HUES6 (cell line): Measurements from ENCODE around the gene CUBN.

ENCODE experiments used
- H3K27ac ChIP-seq: 2 replicates; pipeline ENCODE4 v1.7.0; 2013; ENCODE audit warnings: low read depth, mild to moderate bottlenecking, low read length, inconsistent platforms
- H3K27me3 ChIP-seq: 2 replicates; pipeline ENCODE4 v1.6.1; 2013; ENCODE audit warnings: low read length; ENCODE audit not compliant: control insufficient read depth, insufficient read depth
- H3K36me3 ChIP-seq: 2 replicates; pipeline ENCODE4 v1.6.1; 2013; ENCODE audit warnings: low read length; ENCODE audit not compliant: control insufficient read depth, insufficient read depth
- H3K4me1 ChIP-seq: 2 replicates; pipeline ENCODE4 v1.6.1; 2013; ENCODE audit warnings: low read length; ENCODE audit not compliant: control insufficient read depth, insufficient read depth
- H3K4me3 ChIP-seq: 2 replicates; pipeline ENCODE4 v1.5.1; 2013; ENCODE audit warnings: low read depth, low read length
- H3K9ac ChIP-seq: one replicate; pipeline ENCODE4 v1.6.1; 2013; ENCODE audit warnings: mild to moderate bottlenecking, low read length
- H3K9me3 ChIP-seq: 2 replicates; pipeline ENCODE4 v1.6.1; 2013; ENCODE audit warnings: low read depth, low read length; ENCODE audit not compliant: control insufficient read depth, insufficient read depth

CUBN gene

GRCh38 chr10:17060289-17060688 is 69.3 kb downstream of the CUBN start:
- Histone ChIP-seq H3K27me3 (no peaks in the 10 kb centered on the region), H3K4me1 (peaks cover 18% of the 10 kb centered on the region; the same call in 1 of the 2 replicates), H3K36me3 (no peaks in the 10 kb centered on the region), H3K9ac (no peak overlapping the region), H3K4me3 (no peak overlapping the region), H3K27ac (no peak overlapping the region), H3K9me3 (no peaks in the 10 kb centered on the region)

- H3K9me3 ChIP-seq = no peaks in the 10 kb centered on the region
- no peak overlapping the region for H3K9ac ChIP-seq
- peaks cover 14% of the 10 kb centered on the region; the same call in 1 of the 2 replicates for H3K4me1 ChIP-seq
Measured at GRCh38 chr10:17059197-17059688, 70.4 kb downstream of the CUBN start.

GRCh38 chr10:17058093-17058492 is 71.5 kb downstream of the CUBN start:
- H3K27me3 ChIP-seq = no peaks in the 10 kb centered on the region
- H3K4me3 ChIP-seq = no peak overlapping the region
- H3K4me1 ChIP-seq = peaks cover 7% of the 10 kb centered on the region; the same call in 1 of the 2 replicates
- H3K9me3 ChIP-seq = no peaks in the 10 kb centered on the region
- H3K36me3 ChIP-seq = no peaks in the 10 kb centered on the region
- no peak overlapping the region for H3K27ac ChIP-seq
- no peak overlapping the region for H3K9ac ChIP-seq

More at GRCh38 chr10:17059197-17059688, 70.4 kb downstream of the CUBN start:
- no peaks in the 10 kb centered on the region for H3K27me3 ChIP-seq
- no peak overlapping the region for H3K4me3 ChIP-seq
- H3K27ac ChIP-seq = no peak overlapping the region
- no peaks in the 10 kb centered on the region for H3K36me3 ChIP-seq

DNA sequence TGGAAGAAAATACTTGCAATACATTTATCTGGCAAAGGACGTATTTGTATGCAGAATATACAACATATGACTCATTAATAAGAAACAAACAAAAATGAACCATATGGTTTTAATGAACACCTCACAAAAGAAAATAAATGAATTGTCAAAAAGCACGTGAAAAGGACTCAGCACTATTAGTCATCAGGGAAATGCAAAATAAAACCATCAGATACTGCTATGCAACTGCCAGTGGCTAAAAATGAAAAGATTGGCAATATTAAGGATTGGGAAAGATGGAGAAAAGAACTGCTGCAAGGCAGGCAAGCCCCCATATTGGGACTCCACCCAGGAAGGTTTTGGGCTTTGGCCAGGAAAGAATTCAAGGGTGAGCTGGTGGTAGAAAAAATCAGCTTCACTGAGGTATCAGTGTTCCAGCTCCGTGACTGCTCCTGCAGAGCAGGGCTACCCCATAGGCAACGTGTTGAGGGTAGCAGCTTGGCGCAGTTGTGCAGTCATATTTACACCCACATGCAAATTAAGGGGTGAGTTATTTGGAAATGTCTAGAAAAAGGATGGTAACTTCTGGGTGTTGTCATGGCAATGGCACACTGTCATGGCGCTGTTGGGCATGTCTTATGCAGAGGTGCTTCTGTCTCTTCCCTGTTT is 72.7 kb downstream of the CUBN start:
- Histone ChIP-seq H3K9ac (no peak overlapping the region), H3K4me3 (no peak overlapping the region), H3K27me3 (no peaks in the 10 kb centered on the region), H3K27ac (no peak overlapping the region), H3K36me3 (no peaks in the 10 kb centered on the region), H3K9me3 (peaks cover under 1% of the 10 kb centered on the region), H3K4me1 (no peaks in the 10 kb centered on the region; the same call in 1 of the 2 replicates)

- no peaks in the 10 kb centered on the region for H3K36me3 ChIP-seq
- no peak overlapping the region for H3K4me3 ChIP-seq
- H3K27me3 ChIP-seq = no peaks in the 10 kb centered on the region
- no peak overlapping the region for H3K9ac ChIP-seq
- H3K9me3 ChIP-seq = peaks cover 3% of the 10 kb centered on the region
- no peaks in the 10 kb centered on the region for H3K4me1 ChIP-seq
- no peak overlapping the region for H3K27ac ChIP-seq
Measured at GRCh38 chr10:17053513-17053912, 76.1 kb downstream of the CUBN start.

GRCh38 chr10:17053061-17053460 is 76.5 kb downstream of the CUBN start:
- Histone ChIP-seq H3K27me3 (no peaks in the 10 kb centered on the region), H3K27ac (no peak overlapping the region), H3K36me3 (no peaks in the 10 kb centered on the region), H3K4me3 (no peak overlapping the region), H3K9ac (no peak overlapping the region), H3K4me1 (no peaks in the 10 kb centered on the region), H3K9me3 (peaks cover 3% of the 10 kb centered on the region)

GRCh38 chr10:17051851-17052250 is 77.8 kb downstream of the CUBN start:
- Histone ChIP-seq H3K9me3 (peaks cover 3% of the 10 kb centered on the region), H3K27me3 (no peaks in the 10 kb centered on the region), H3K36me3 (no peaks in the 10 kb centered on the region), H3K4me3 (no peak overlapping the region), H3K27ac (no peak overlapping the region), H3K4me1 (no peaks in the 10 kb centered on the region), H3K9ac (no peak overlapping the region)

DNA sequence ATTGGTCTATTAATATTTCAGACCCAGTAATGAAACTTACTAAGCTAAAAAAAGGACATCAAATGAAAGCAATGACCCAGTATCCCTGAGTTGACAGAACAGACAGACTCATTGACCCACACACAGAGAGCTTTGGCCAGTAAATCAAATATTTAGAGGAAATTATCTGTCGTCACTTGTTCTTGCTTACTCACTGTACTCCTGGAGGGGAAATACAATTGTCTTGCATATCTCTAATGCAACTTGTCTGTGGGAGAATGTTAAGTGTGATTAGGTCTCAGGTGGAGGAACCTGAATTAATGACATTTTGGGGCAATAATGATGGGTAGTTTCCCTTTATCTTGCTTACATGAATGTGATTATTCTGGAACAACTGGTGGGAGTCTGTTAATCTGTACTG is 80.4 kb downstream of the CUBN start:
- Histone ChIP-seq H3K4me1 (no peaks in the 10 kb centered on the region), H3K36me3 (no peaks in the 10 kb centered on the region), H3K9me3 (peaks cover 3% of the 10 kb centered on the region), H3K27ac (no peak overlapping the region), H3K9ac (no peak overlapping the region), H3K4me3 (no peak overlapping the region), H3K27me3 (no peaks in the 10 kb centered on the region)

DNA sequence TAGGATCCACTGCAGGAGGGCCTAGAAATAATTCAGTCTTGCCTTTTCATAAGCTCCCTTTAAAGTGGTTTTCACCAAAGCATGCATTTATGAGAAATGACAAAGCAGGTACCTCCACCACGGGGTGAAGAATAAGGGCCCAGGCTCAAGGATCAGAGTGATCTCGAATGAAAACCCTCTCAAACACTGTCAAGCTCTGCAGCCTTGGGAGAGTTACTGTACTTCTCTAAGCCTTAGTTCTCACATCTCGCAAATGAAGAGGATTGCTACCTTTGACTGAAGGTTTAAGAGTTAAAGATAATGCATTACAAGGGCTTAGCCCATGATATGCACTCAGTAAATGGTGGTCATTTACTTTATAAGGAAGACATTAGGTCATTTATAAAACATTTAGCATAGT is 81.7 kb downstream of the CUBN start:
- Histone ChIP-seq H3K27ac (no peak overlapping the region), H3K9me3 (peaks cover 3% of the 10 kb centered on the region), H3K27me3 (no peaks in the 10 kb centered on the region), H3K36me3 (no peaks in the 10 kb centered on the region), H3K4me3 (no peak overlapping the region), H3K4me1 (no peaks in the 10 kb centered on the region), H3K9ac (no peak overlapping the region)

GRCh38 chr10:17046989-17047388 is 82.6 kb downstream of the CUBN start:
- no peaks in the 10 kb centered on the region for H3K4me1 ChIP-seq
- H3K27me3 ChIP-seq = no peaks in the 10 kb centered on the region
- no peaks in the 10 kb centered on the region for H3K36me3 ChIP-seq
- no peak overlapping the region for H3K9ac ChIP-seq
- peaks cover 3% of the 10 kb centered on the region for H3K9me3 ChIP-seq
- no peak overlapping the region for H3K4me3 ChIP-seq
- no peak overlapping the region for H3K27ac ChIP-seq

DNA sequence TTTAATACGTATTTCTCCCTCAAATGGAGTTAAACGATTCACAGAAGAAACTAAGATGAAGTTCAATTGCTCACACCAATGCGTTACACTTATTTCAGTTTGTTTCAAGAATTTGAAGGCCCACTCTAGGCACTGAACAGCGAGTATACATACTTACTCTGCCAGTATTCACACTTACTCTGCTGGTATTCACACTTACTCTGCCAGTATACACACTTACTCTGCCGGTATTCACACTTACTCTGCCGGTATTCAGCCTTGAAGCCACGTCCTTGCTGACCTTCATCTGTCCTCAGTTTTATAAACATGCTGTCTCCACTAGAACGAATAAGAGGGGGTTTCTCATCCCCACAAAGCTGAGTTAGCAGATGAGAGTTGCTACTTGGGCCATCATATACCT is 86.0 kb downstream of the CUBN start:
- no peaks in the 10 kb centered on the region for H3K27me3 ChIP-seq
- H3K9ac ChIP-seq = no peak overlapping the region
- H3K36me3 ChIP-seq = no peaks in the 10 kb centered on the region
- no peaks in the 10 kb centered on the region for H3K9me3 ChIP-seq
- no peaks in the 10 kb centered on the region for H3K4me1 ChIP-seq
- H3K4me3 ChIP-seq = no peak overlapping the region
- H3K27ac ChIP-seq = no peak overlapping the region
